GM19328 (cell line): ENCODE data around the gene KRT39.
"Not testable (repeated sequence)": the region's sequence is repeated elsewhere in the genome, so short reads cannot be mapped to it uniquely, and the experiment has no call there.

ENCODE experiments used
- ATAC-seq: cut with Tn5 transposase; IDR thresholded peaks from one replicate; pipeline ENCODE4 v1.9.1; 2021; ENCODE audit warnings: mild to moderate bottlenecking, moderate library complexity; ENCODE audit not compliant: unreplicated experiment

Gene KRT39

DNA sequence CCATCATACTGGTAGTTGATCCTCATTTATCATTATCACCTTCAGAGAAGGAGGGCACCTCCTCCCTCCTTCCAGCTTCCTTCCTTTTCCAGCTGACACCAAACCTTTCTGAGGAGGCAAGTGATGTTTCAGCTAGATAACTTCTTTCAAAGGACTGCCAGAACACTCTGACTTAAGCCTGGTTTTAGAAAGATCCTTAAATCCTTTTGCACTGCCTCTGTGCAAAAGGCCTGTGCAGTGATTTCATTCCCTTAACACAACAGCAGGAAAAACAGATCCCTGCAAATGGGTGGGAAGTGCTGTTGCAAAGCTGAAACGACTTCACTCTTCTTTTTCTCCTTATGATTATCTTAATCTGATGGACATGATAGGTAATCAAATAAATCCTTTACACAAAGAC lies 22.2 kb downstream of the KRT39 start:
- ATAC-seq = no peak

- no peak for ATAC-seq
Observed at GRCh38 chr17:40942553-40942952, 24.2 kb downstream of the KRT39 start.

DNA sequence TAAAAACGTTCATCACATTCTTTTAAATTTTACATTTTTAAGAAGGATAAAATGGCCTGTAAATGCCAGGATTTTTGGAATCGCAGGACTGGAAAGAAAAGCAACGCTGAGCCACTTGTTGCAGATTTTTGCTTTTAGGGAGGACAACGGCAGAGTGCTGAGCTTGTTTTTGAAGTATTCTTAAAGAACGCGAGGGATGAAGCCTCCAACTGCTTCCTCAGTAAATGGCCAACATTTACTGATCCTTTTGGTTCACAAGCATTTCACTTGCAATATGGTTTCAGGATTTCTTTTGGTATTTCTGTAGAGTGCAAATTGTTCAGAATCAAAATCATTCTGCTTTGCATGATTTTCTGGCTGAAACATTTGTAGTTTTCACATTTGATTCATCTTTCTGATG lies 26.5 kb downstream of the KRT39 start:
- no peak for ATAC-seq

DNA sequence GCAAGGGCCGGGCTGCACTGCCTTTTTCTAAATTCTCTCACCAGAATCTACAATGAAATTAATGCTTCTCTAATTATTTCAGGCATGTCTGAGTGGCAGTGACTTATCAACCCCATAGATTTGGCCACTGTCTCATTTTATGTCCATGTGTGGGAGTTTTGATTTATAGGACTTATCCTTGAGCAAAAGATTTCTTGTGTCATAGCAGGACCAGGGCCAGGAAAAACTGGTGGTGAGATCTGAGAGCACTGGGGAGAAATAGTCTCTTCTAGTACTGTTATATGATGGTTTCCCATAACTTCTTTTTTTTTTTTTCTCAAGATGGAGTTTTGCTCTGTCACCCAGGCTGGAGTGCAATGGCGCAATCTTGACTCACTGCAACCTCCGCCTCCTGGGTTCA lies 27.8 kb downstream of the KRT39 start:
- no peak for ATAC-seq

DNA sequence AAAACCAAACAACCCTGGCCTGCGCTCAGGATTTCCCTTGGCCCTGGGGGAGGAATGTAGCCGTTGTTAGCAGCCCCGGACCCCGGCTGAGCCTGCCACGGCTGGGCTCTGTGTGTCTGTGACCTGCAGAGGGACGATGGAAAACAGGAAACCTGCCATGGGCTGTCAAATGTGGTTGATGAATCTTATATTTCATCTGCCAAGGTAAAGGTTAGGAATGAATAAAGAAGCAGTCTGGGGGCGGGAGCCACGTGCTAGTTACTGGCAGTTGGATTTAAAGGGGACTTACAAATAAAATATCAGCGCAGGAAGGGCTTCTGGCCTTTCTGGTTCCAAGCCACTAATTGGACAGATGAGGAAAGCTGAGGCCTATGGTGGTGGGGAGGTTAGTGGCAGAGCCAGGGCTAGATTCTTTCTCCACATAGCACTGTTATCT lies 29.3 kb downstream of the KRT39 start, which contains the start of gene KRT23:
KRT23 (minus strand) TSS at position 263 of the 436 bp plus-strand sequence. CDS start 1,043 bp downstream, outside the sequence.
- ATAC-seq = no peak

DNA sequence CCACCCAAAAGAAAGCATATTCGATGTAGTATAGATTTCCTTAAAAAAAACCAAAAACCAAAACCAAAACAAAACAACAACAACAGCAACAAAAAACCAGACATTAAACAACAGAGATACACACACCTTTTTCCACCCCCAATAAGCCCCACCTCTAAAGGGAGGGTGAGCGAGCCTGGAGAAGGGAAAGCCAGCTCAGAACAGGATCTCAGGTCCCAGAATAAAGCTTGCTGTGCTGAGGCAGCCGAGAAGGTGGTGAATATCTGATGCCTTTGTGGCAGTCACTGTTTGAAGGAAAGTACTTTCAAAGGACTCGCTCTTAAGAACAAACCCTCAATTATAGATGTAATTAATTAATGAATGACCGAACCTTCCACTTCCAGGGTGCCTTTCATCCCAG lies 29.8 kb downstream of the KRT39 start:
- no peak for ATAC-seq

- ATAC-seq = no peak
Observed at GRCh38 chr17:40936437-40936971, 30.2 kb downstream of the KRT39 start.

DNA sequence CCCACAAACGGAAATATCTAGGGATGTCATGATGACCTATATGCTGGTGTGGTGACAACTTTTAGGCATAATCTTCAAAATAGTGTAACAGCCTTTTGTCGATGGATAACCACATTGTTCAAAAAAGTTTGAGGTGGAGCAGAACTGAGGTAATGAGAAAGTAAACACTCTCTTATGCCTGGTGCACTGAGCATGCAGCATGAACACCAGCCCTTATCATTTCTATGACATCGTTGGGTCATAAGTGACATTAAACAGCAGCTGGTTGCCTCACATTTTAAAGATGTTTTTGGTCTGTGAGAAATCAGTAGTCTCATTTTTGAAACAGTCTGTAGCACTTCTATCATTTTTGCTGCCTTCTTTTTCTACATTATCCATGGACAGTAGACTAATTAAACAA lies 31.1 kb downstream of the KRT39 start:
- no peak for ATAC-seq

- ATAC-seq = no peak
Observed at GRCh38 chr17:40932608-40933007, 34.1 kb downstream of the KRT39 start.

- ATAC-seq = no peak
Observed at GRCh38 chr17:40931311-40931710, 35.4 kb downstream of the KRT39 start.

DNA sequence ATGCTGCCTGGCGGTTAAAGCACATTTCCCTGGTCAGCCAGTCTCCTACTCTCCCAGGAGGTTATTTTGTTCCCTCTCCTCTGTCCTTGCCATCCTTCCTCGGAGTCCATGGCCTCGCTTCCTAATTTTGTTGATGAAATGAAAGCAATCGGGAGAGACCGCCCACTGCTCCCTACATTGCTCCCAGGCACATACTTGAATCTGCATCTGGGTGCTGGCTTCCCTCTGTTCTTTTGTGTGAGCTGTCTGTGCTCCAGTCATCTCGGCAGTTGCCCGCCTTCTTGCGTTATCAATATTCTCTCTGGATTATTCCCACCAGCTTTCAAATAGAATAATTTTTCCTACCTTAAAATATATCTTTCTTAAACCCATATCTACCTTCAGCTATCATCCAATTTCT lies 40.4 kb downstream of the KRT39 start:
- ATAC-seq = no peak

DNA sequence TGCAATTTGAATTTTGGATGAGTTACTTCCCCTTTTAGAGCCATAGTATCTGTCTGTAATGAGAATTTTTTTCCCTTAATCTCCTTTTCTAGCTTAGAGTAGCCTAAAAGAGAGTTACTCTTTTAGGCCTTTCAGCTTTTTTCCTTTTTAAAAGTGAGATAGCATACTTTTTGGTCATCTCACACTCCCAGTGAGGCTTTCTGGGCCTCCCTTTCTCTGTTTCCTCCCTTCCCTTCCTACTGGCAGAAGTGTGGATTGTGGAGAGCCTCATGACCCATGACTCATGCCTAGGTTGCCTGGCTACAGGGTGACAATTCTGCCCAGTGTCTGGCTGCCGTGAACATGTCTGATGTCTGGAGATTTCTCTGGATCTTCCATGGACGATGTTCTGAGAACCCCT lies 44.5 kb downstream of the KRT39 start:
- no peak for ATAC-seq

GRCh38 chr17:40921026-40921425 lies 45.7 kb downstream of the KRT39 start:
- no peak for ATAC-seq

DNA sequence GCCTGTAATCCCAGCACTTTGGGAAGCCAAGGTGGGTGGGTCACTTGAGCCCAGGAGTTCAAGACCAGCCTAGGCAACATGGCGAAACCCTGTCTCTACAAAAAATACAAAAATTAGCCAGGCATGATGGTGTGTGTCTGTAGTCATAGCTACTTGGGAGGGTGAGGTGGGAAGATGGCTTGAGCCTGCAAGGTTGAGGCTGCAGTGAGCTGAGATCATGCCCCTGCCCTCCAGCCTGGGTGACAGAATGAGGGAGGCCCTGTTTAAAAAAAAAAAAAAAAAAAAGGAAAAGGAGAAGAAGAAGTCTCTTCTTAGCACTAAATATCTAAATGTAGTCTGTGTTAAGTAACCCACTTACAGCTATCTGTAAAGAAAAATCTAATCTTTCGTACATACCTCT lies 49.6 kb downstream of the KRT39 start:
- not testable (repeated sequence) for ATAC-seq

DNA sequence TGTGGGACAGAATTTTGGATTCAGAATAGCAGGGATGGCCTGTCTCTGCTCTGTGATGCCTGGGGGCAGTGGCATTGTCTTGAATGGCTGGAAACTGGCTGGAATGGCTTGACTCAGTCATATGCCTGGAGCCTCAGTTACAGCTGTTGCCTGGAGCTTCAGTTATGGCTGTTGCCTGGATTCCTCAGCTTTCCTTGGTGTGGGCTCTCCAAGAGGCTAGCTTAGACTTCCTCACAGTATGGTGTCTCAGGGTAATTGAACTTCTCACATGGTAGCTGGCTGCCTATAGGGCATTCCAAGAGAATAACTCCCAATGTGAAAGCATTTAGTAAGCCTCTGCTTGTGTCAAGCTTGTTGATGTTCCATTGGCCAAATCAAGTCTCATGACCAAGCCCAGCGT lies 50.4 kb downstream of the KRT39 start:
- ATAC-seq = no peak

GRCh38 chr17:40915721-40916256 lies 51.0 kb downstream of the KRT39 start:
- no peak for ATAC-seq

DNA sequence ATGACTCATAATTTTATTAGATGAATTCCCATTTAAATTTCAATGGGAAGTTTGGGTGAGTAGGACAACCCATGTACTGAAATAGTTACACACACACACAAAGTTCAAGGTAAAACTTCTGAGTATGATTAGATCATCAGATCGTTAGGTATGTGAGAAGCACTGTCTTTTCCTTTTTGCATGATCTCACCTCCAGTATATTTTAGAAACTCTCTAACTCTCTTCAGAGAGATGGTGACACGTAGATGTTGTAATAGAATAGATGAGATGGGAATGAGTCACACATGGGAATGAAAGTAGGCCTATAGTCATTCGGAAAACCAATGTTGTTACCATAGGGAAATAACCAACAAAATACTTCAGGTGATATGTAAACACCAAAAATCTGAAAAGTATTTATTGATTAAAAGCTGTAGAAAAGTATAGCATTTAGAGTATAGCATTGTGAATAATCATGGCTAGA lies 51.5 kb downstream of the KRT39 start:
- no peak for ATAC-seq

- no peak for ATAC-seq
Observed at GRCh38 chr17:40914075-40914855, 52.5 kb downstream of the KRT39 start.

- no peak for ATAC-seq
Observed at GRCh38 chr17:40912486-40913210, 54.1 kb downstream of the KRT39 start.

GRCh38 chr17:40910441-40910841 lies 56.3 kb downstream of the KRT39 start:
- no peak for ATAC-seq

GRCh38 chr17:40909755-40910154 lies 57.0 kb downstream of the KRT39 start:
- no peak for ATAC-seq

DNA sequence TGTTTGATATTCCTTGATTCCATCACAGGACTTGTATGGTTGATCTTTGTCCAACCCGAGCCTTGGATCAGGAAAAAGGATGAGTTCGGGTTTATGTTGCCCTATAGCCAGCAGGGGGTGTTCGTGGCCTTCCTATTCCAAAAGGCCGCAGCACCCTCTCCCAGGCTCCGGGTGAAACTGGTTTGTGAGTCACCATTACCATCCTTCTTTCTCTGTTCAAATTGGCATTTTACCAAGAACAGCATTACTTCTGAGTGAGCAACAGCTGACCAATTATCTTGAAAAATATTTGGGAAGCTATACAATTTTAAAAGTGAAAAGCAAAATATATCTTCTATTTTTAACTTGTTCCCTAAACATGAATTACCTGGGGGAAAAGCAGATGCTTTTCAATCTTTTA lies 57.4 kb downstream of the KRT39 start:
- no peak for ATAC-seq
